ENCODE results near the gene ITPR1. TPM values are rescaled to one million over a fixed set of nuclear protein-coding genes. Genes with fewer than 3 reads are reported as not detected.

ITPR1 gene
- total and polyA plus RNA-seq, 11 donors, result 8.9 to 55.8 (median 19.9) TPM

- Histone ChIP-seq H3K9me3 (no peaks in the 10 kb centered on the region), H3K4me1 (peaks cover 0 to 66% (median 41%) of the 10 kb centered on the region in 12 donors), H3K4me3 (no peak overlapping the region), H3K27ac (peak overlapping the region in 9 of 12 donors; percentile 12 to 73 (median 58)), H3K27me3 (no peaks in the 10 kb centered on the region), H3K36me3 (peaks cover 0 to 19% (median 5%) of the 10 kb centered on the region in 9 donors)
- intact Hi-C loops (cut with DNase I), result loop anchor here in 9 of 10 donors (1.0 to 10.0 kb wide), 9 partner anchors 103 to 305 kb away; partner anchors contain the start of gene BHLHE40 (in 1 of the 9)
- WGBS, 4 donors, result 43 to 51% (median 47%) methylated on average over 6 of the region's 6 CpGs
- ATAC-seq (peak; percentile 59 to 83 (median 74)), DNase-seq (peak in 2 of 5 donors; percentile 56 to 60)
- TF ChIP-seq, protein P1, sequence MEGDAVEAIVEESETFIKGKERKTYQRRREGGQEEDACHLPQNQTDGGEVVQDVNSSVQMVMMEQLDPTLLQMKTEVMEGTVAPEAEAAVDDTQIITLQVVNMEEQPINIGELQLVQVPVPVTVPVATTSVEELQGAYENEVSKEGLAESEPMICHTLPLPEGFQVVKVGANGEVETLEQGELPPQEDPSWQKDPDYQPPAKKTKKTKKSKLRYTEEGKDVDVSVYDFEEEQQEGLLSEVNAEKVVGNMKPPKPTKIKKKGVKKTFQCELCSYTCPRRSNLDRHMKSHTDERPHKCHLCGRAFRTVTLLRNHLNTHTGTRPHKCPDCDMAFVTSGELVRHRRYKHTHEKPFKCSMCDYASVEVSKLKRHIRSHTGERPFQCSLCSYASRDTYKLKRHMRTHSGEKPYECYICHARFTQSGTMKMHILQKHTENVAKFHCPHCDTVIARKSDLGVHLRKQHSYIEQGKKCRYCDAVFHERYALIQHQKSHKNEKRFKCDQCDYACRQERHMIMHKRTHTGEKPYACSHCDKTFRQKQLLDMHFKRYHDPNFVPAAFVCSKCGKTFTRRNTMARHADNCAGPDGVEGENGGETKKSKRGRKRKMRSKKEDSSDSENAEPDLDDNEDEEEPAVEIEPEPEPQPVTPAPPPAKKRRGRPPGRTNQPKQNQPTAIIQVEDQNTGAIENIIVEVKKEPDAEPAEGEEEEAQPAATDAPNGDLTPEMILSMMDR (IDR thresholded peaks at IDR 0.05), result peak in 10 of 12 donors; percentile 37 to 62 (median 48)
- TF ChIP-seq POLR2A (IDR thresholded peaks at IDR 0.05), result no peak
Measured at GRCh38 chr3:4722103-4722502, 229.0 kb downstream of the ITPR1 start.

- intact Hi-C loops (cut with DNase I), result loop anchor here in 9 of 10 donors (5.0 to 10.0 kb wide), 7 partner anchors 101 to 303 kb away; partner anchors contain the start of gene BHLHE40 (in 1 of the 9)
- Histone ChIP-seq H3K27ac (peak overlapping the region in 3 of 12 donors; percentile 19 to 61 (median 36)), H3K4me1 (peaks cover 0 to 51% (median 33%) of the 10 kb centered on the region in 12 donors), H3K36me3 (peaks cover 0 to 25% (median 11%) of the 10 kb centered on the region in 9 donors), H3K9me3 (no peaks in the 10 kb centered on the region), H3K27me3 (no peaks in the 10 kb centered on the region), H3K4me3 (no peak overlapping the region)
- TF ChIP-seq POLR2A (IDR thresholded peaks at IDR 0.05), result no peak
- TF ChIP-seq, protein P1 (IDR thresholded peaks at IDR 0.05), result no peak
- DNase-seq (no peak), ATAC-seq (no peak)
- 44 to 58% (median 46%) methylated on average over 9 to 10 of the region's 10 CpGs for WGBS, 4 donors
Measured at GRCh38 chr3:4724051-4724629, 231.0 kb downstream of the ITPR1 start.

DNA sequence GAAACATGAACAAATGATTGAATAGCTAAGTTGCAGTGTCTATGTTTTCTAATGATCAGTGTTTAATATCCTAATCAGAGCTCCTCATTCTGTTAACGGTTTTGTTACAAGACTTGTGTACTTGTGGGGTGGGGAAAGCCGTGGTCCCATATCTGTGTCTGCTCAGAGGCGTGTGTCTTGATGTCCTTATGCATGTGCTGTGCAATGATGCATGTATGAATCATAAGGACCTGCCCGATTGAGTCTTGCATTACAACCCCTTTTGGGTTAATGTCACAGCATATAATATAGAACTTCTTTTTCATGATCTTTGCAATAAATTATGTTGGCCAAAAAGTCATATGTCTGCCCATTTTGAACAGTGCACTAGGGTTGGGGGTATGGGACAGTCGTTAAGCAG lies 233.4 kb downstream of the ITPR1 start:
- H3K4me3 ChIP-seq, result no peak overlapping the region
- DNase-seq (no peak), ATAC-seq (no peak)
- TF ChIP-seq, protein P1 (IDR thresholded peaks at IDR 0.05), result no peak
- no peak for TF ChIP-seq POLR2A (IDR thresholded peaks at IDR 0.05)
- H3K9me3 ChIP-seq, result no peaks in the 10 kb centered on the region
- no peaks in the 10 kb centered on the region for H3K27me3 ChIP-seq
- H3K4me1 ChIP-seq, result peaks cover 0 to 40% (median 18%) of the 10 kb centered on the region in 12 donors
- intact Hi-C loops (cut with DNase I), result loop anchor here in 3 of 10 donors (5.0 to 10.0 kb wide), 2 partner anchors 98 to 156 kb away; no protein-coding TSS in a partner anchor
- WGBS, 4 donors, result 90 to 94% (median 92%) methylated on average over 5 of the region's 5 CpGs
- peaks cover 0 to 25% (median 11%) of the 10 kb centered on the region in 9 donors for H3K36me3 ChIP-seq
- no peak overlapping the region for H3K27ac ChIP-seq

All from heart left ventricle (tissue), 16 donors.